ENCODE results near the gene TNPO3.
A peak's percentile ranks its signal among the peaks of the same experiment; 100 is the strongest.

Gene TNPO3

GRCh38 chr7:129054438-129055293 is at the start of gene TNPO3:
Gene TNPO3 (minus strand): TSS chr7:129055111. CDS start chr7:129054770, 341 bp downstream.
- peak; percentile 95 for DNase-seq

GRCh38 chr7:129103561-129104324 is 48.8 kb upstream of the TNPO3 start:
- no peak for DNase-seq

- DNase-seq: no peak
Measured at GRCh38 chr7:129101746-129102145, 46.8 kb upstream of the TNPO3 start.

- no peak for DNase-seq
Measured at GRCh38 chr7:129100827-129101166, 45.9 kb upstream of the TNPO3 start.

GRCh38 chr7:129098409-129099084 is 43.6 kb upstream of the TNPO3 start:
- DNase-seq: no peak

GRCh38 chr7:129095258-129095657 is 40.3 kb upstream of the TNPO3 start:
- DNase-seq: peak; percentile 33

- no peak for DNase-seq
Measured at GRCh38 chr7:129094501-129094900, 39.6 kb upstream of the TNPO3 start.

GRCh38 chr7:129093867-129094456 is 39.1 kb upstream of the TNPO3 start:
- DNase-seq: no peak

GRCh38 chr7:129091484-129092002 is 36.6 kb upstream of the TNPO3 start:
- DNase-seq: peak; percentile 89

GRCh38 chr7:129090300-129090907 is 35.5 kb upstream of the TNPO3 start:
- no peak for DNase-seq

- DNase-seq: peak; percentile 81
Measured at GRCh38 chr7:129089521-129090212, 34.8 kb upstream of the TNPO3 start.

- DNase-seq: no peak
Measured at GRCh38 chr7:129084801-129085551, 30.1 kb upstream of the TNPO3 start.

- no peak for DNase-seq
Measured at GRCh38 chr7:129083525-129083924, 28.6 kb upstream of the TNPO3 start.

- no peak for DNase-seq
Measured at GRCh38 chr7:129078455-129078854, 23.5 kb upstream of the TNPO3 start.

GRCh38 chr7:129076886-129077285 is 22.0 kb upstream of the TNPO3 start:
- no peak for DNase-seq

- no peak for DNase-seq
Measured at GRCh38 chr7:129074994-129075393, 20.1 kb upstream of the TNPO3 start.

- no peak for DNase-seq
Measured at GRCh38 chr7:129074361-129074871, 19.5 kb upstream of the TNPO3 start.

GRCh38 chr7:129073738-129074137 is 18.8 kb upstream of the TNPO3 start:
- DNase-seq: no peak

- no peak for DNase-seq
Measured at GRCh38 chr7:129073204-129073603, 18.3 kb upstream of the TNPO3 start.

GRCh38 chr7:129072479-129073011 is 17.6 kb upstream of the TNPO3 start:
- peak; percentile 28 for DNase-seq

GRCh38 chr7:129069021-129069420 is 14.1 kb upstream of the TNPO3 start:
- DNase-seq: no peak

Data from activated CD4-positive, alpha-beta T cell treated with anti-CD3 and anti-CD28 coated beads, Interleukin-10, Interleukin-2, amounts not matched to agents 100 ng/mL and 50 ng/mL, durations not matched to agents 16 hours and 8 hours (primary cell).